ENCODE measurements around the gene MAPK11.

DNA sequence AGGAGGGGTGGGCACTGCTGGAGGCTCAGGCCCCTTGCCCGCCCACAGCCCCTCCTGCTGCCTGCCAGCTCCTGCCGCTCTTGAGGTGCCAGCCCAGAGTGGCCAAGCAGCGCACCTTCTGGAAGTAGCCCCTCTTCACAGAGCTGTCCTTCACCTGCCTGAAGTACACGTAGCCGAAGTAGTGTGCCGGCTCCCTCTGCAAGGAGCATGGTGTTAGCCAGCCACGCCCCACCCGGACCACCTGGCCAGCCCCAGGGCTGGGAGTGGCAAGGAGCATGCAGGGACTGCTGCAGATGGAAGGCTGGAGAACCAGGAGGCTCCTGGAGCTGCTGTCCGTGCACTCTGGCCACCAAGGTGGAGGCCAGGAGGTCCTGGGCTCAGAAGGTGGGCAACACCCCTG, 47.0 kb upstream of the MAPK11 start:
- TF ChIP-seq, protein P1, sequence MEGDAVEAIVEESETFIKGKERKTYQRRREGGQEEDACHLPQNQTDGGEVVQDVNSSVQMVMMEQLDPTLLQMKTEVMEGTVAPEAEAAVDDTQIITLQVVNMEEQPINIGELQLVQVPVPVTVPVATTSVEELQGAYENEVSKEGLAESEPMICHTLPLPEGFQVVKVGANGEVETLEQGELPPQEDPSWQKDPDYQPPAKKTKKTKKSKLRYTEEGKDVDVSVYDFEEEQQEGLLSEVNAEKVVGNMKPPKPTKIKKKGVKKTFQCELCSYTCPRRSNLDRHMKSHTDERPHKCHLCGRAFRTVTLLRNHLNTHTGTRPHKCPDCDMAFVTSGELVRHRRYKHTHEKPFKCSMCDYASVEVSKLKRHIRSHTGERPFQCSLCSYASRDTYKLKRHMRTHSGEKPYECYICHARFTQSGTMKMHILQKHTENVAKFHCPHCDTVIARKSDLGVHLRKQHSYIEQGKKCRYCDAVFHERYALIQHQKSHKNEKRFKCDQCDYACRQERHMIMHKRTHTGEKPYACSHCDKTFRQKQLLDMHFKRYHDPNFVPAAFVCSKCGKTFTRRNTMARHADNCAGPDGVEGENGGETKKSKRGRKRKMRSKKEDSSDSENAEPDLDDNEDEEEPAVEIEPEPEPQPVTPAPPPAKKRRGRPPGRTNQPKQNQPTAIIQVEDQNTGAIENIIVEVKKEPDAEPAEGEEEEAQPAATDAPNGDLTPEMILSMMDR (optimal IDR thresholded peaks at IDR 0.05 in 1 of 3, IDR thresholded peaks at IDR 0.05 in 1 of 3, conservative IDR thresholded peaks at IDR 0.05 in 1 of 3; ENCODE audit: extremely low read depth in 1 of 3, insufficient read depth in 2 of 3, low read length in 3 of 3), result no peak
- no peak for TF ChIP-seq EZH2 (IDR thresholded peaks at IDR 0.05; ENCODE audit: low read length)

Data from keratinocyte (primary cell).